KMS-11 (cell line): ENCODE results near the gene TTC31.

ENCODE experiments used
- H2AFZ ChIP-seq: fragments of 200-600 bp; sonication (generic); 2 replicates; pipeline ENCODE4 v1.6.1; 2016; ENCODE audit warnings: antibody characterized with exemption, mixed run types, low read depth
- H3K27ac ChIP-seq: fragments of 200-600 bp; sonication (generic); 2 replicates; pipeline ENCODE4 v1.6.1; 2016; ENCODE audit warnings: mild to moderate bottlenecking, mixed run types
- H3K27me3 ChIP-seq: fragments of 200-600 bp; sonication (generic); 2 replicates; pipeline ENCODE4 v1.6.1; 2017; ENCODE audit warnings: mild to moderate bottlenecking, low read depth, mixed run types, moderate library complexity; ENCODE audit not compliant: insufficient read depth
- H3K36me3 ChIP-seq: fragments of 200-600 bp; sonication (generic); 2 replicates; pipeline ENCODE4 v1.6.1; 2017; ENCODE audit warnings: mild to moderate bottlenecking, mixed run types; ENCODE audit not compliant: insufficient read depth
- H3K4me1 ChIP-seq: fragments of 200-600 bp; sonication (generic); 2 replicates; pipeline ENCODE4 v1.6.1; 2016; ENCODE audit warnings: mild to moderate bottlenecking, low read depth, mixed run types; ENCODE audit not compliant: poor library complexity, severe bottlenecking
- H3K4me2 ChIP-seq: fragments of 200-600 bp; sonication (generic); 2 replicates; pipeline ENCODE4 v1.7.0; 2016; ENCODE audit warnings: mild to moderate bottlenecking, mixed run types
- H3K4me3 ChIP-seq: fragments of 200-600 bp; sonication (generic); IDR thresholded peaks from 2 replicates; pipeline ENCODE4 v1.6.1; 2017; ENCODE audit warnings: low read depth, low read length, mixed read lengths; ENCODE audit not compliant: insufficient read depth
- H3K79me2 ChIP-seq: fragments of 200-600 bp; sonication (generic); 2 replicates; pipeline ENCODE4 v1.6.1; 2016; ENCODE audit warnings: low read depth, mixed run types; ENCODE audit not compliant: insufficient read depth
- H3K9ac ChIP-seq: fragments of 200-600 bp; sonication (generic); 2 replicates; pipeline ENCODE4 v1.6.1; 2016; ENCODE audit warnings: mild to moderate bottlenecking, mixed run types
- H4K20me1 ChIP-seq: fragments of 200-600 bp; sonication (generic); 2 replicates; pipeline ENCODE4 v1.6.1; 2016; ENCODE audit warnings: mild to moderate bottlenecking, mixed run types; ENCODE audit not compliant: insufficient read depth
- CTCF ChIP-seq: fragments of 200-600 bp; sonication (generic); conservative IDR thresholded peaks from 2 replicates; pipeline ENCODE4 v1.6.1; 2017; ENCODE audit warnings: low read depth, mild to moderate bottlenecking, antibody characterized with exemption, low read length, moderate library complexity, mixed read lengths

TTC31 gene

GRCh38 chr2:74522516-74522915 is 39.6 kb downstream of the TTC31 start:
- Histone ChIP-seq H3K4me2 (no peak overlapping the region), H3K27ac (no peak overlapping the region), H3K79me2 (peaks cover 3% of the 10 kb centered on the region; the same call in 1 of the 2 replicates), H3K4me3 (no peak overlapping the region), H3K36me3 (peaks cover 4% of the 10 kb centered on the region; the same call in 1 of the 2 replicates), H2AFZ (no peak overlapping the region), H3K9ac (no peak overlapping the region), H3K4me1 (no peaks in the 10 kb centered on the region), H3K27me3 (peaks cover 27% of the 10 kb centered on the region; the same call in 1 of the 2 replicates), H4K20me1 (no peaks in the 10 kb centered on the region)
- TF ChIP-seq CTCF: no peak

- Histone ChIP-seq H3K36me3 (peaks cover 4% of the 10 kb centered on the region; the same call in 1 of the 2 replicates), H3K9ac (no peak overlapping the region), H3K4me3 (no peak overlapping the region), H4K20me1 (no peaks in the 10 kb centered on the region), H3K4me2 (no peak overlapping the region), H3K79me2 (peaks cover 18% of the 10 kb centered on the region), H3K27me3 (peaks cover 15% of the 10 kb centered on the region; the same call in 1 of the 2 replicates), H3K27ac (no peak overlapping the region), H3K4me1 (peaks cover 10% of the 10 kb centered on the region), H2AFZ (no peak overlapping the region)
- TF ChIP-seq CTCF: no peak
Observed at GRCh38 chr2:74524005-74524404, 41.1 kb downstream of the TTC31 start.

GRCh38 chr2:74524955-74525716 is 42.3 kb downstream of the TTC31 start:
- Histone ChIP-seq H4K20me1 (no peaks in the 10 kb centered on the region), H3K27me3 (peaks cover 7% of the 10 kb centered on the region; the same call in 1 of the 2 replicates), H3K4me2 (no peak overlapping the region), H3K4me1 (peaks cover 10% of the 10 kb centered on the region), H3K79me2 (peaks cover 22% of the 10 kb centered on the region), H3K36me3 (peaks cover 4% of the 10 kb centered on the region; the same call in 1 of the 2 replicates), H3K27ac (no peak overlapping the region), H3K9ac (no peak overlapping the region), H3K4me3 (no peak overlapping the region), H2AFZ (no peak overlapping the region)
- TF ChIP-seq CTCF: no peak

- peaks cover 3% of the 10 kb centered on the region; the same call in 1 of the 2 replicates for H3K27me3 ChIP-seq
- no peak within 1 kb of the TSS for H3K4me2 ChIP-seq
- H3K36me3 ChIP-seq: peaks cover 4% of the 10 kb centered on the region; the same call in 1 of the 2 replicates
- H3K4me3 ChIP-seq: no peak within 1 kb of the TSS
- peaks cover 12% of the 10 kb centered on the region for H3K4me1 ChIP-seq
- no peak for TF ChIP-seq CTCF
- no peak within 1 kb of the TSS for H2AFZ ChIP-seq
- H3K79me2 ChIP-seq: peaks cover 25% of the 10 kb centered on the region
- H3K27ac ChIP-seq: no peak within 1 kb of the TSS
- H3K9ac ChIP-seq: no peak within 1 kb of the TSS
- H4K20me1 ChIP-seq: no peaks in the 10 kb centered on the region
Observed at GRCh38 chr2:74525717-74526648, 43.1 kb downstream of the TTC31 start, which contains the start of gene DQX1. DQX1 (minus strand) TSS chr2:74526231; CDS start chr2:74525729, 502 bp downstream.
